Measurements from ENCODE around the gene EMX2.
"Not testable (repeated sequence)": the region's sequence is repeated elsewhere in the genome, so short reads cannot be mapped to it uniquely, and the experiment has no call there.

The EMX2 gene
- 0 to 0.27 (median 0.04) reads per million in 4 donors for total RNA-seq

GRCh38 chr10:117542706-117543224 is at the start of gene EMX2:
Gene EMX2 (plus strand): TSS chr10:117542746. CDS start chr10:117543268, 522 bp downstream.
- no peak for DNase-seq

GRCh38 chr10:117496031-117496430 is 46.5 kb upstream of the EMX2 start:
- no peak for DNase-seq

- peak; percentile 17 to 54 (median 35) for DNase-seq
Measured at GRCh38 chr10:117496616-117497028, 45.9 kb upstream of the EMX2 start.

GRCh38 chr10:117497736-117498135 is 44.8 kb upstream of the EMX2 start:
- DNase-seq: no peak

- no peak for DNase-seq
Measured at GRCh38 chr10:117499248-117500105, 43.1 kb upstream of the EMX2 start.

GRCh38 chr10:117500456-117500855 is 42.1 kb upstream of the EMX2 start:
- DNase-seq: no peak

GRCh38 chr10:117501460-117502035 is 41.0 kb upstream of the EMX2 start:
- DNase-seq: no peak

- no peak for DNase-seq
Measured at GRCh38 chr10:117502421-117503243, 39.9 kb upstream of the EMX2 start.

GRCh38 chr10:117503244-117504205 is 39.0 kb upstream of the EMX2 start:
- DNase-seq: no peak

GRCh38 chr10:117504562-117504961 is 38.0 kb upstream of the EMX2 start:
- DNase-seq: no peak

GRCh38 chr10:117507081-117507480 is 35.5 kb upstream of the EMX2 start:
- DNase-seq: not testable (repeated sequence)

- no peak for DNase-seq
Measured at GRCh38 chr10:117509573-117509972, 33.0 kb upstream of the EMX2 start.

GRCh38 chr10:117511601-117512390 is 30.8 kb upstream of the EMX2 start:
- no peak for DNase-seq

GRCh38 chr10:117514971-117515370 is 27.6 kb upstream of the EMX2 start:
- no peak for DNase-seq

- no peak for DNase-seq
Measured at GRCh38 chr10:117516681-117517080, 25.9 kb upstream of the EMX2 start.

GRCh38 chr10:117518246-117518645 is 24.3 kb upstream of the EMX2 start:
- no peak for DNase-seq

- DNase-seq: no peak
Measured at GRCh38 chr10:117519286-117519685, 23.3 kb upstream of the EMX2 start.

GRCh38 chr10:117519879-117520278 is 22.7 kb upstream of the EMX2 start:
- no peak for DNase-seq

- DNase-seq: no peak
Measured at GRCh38 chr10:117530791-117531190, 11.8 kb upstream of the EMX2 start.

GRCh38 chr10:117531371-117532002 is 11.1 kb upstream of the EMX2 start:
- DNase-seq: no peak

- DNase-seq: no peak
Measured at GRCh38 chr10:117532003-117532385, 10.6 kb upstream of the EMX2 start.

Data from T-helper 1 cell (primary cell).